Activated naive CD8-positive, alpha-beta T cell treated with anti-CD3 and anti-CD28 coated beads, Interleukin-2, amount 10 ng/mL, durations not matched to agents 7 days and 5 days (primary cell): ENCODE results near the gene UHRF2. TPM values are rescaled to one million over a fixed set of nuclear protein-coding genes. Genes with fewer than 3 reads are reported as not detected.

Experiments
- ATAC-seq: fragments of 150-1000 bp; cut with Tn5 transposase; one replicate; pipeline ENCODE4 v1.10.0; 2021; ENCODE audit warnings: low read depth, moderate library complexity
- POLR2A ChIA-PET: fragments of 350-600 bp; sonication (Branson Sonifier 250); formaldehyde crosslinking; loops from one replicate; lab custom pipeline; 2021; ENCODE audit warnings: antibody characterized with exemption; lab: Charles Lee
- DNase-seq: peaks from one replicate; pipeline ENCODE4 v3.0.0; 2021
- H3K27ac Mint-ChIP-seq: one replicate; pipeline ENCODE4 v1.8.0; 2022; ENCODE audit warnings: mild to moderate bottlenecking, mixed read lengths
- H3K27me3 Mint-ChIP-seq: one replicate; pipeline ENCODE4 v1.8.0; 2022; ENCODE audit warnings: mild to moderate bottlenecking, moderate library complexity, mixed read lengths
- H3K36me3 Mint-ChIP-seq: one replicate; pipeline ENCODE4 v1.8.0; 2021; ENCODE audit warnings: mild to moderate bottlenecking, mixed read lengths
- H3K4me1 Mint-ChIP-seq: one replicate; pipeline ENCODE4 v1.8.0; 2021; ENCODE audit warnings: mixed read lengths
- H3K4me3 Mint-ChIP-seq: one replicate; pipeline ENCODE4 v1.8.0; 2022; ENCODE audit warnings: mild to moderate bottlenecking, moderate library complexity, mixed read lengths
- H3K9me3 Mint-ChIP-seq: one replicate; pipeline ENCODE4 v1.8.0; 2021; ENCODE audit warnings: mixed read lengths
- total RNA-seq, 2 experiments: library from RNA; stranded (reverse); gene quantifications; one replicate each; pipeline ENCODE4 v1.2.3, GENCODE V29; 2021

UHRF2 gene
- total RNA-seq, 2 experiments from 2014 or later: 78.6 to 84.8 TPM

DNA sequence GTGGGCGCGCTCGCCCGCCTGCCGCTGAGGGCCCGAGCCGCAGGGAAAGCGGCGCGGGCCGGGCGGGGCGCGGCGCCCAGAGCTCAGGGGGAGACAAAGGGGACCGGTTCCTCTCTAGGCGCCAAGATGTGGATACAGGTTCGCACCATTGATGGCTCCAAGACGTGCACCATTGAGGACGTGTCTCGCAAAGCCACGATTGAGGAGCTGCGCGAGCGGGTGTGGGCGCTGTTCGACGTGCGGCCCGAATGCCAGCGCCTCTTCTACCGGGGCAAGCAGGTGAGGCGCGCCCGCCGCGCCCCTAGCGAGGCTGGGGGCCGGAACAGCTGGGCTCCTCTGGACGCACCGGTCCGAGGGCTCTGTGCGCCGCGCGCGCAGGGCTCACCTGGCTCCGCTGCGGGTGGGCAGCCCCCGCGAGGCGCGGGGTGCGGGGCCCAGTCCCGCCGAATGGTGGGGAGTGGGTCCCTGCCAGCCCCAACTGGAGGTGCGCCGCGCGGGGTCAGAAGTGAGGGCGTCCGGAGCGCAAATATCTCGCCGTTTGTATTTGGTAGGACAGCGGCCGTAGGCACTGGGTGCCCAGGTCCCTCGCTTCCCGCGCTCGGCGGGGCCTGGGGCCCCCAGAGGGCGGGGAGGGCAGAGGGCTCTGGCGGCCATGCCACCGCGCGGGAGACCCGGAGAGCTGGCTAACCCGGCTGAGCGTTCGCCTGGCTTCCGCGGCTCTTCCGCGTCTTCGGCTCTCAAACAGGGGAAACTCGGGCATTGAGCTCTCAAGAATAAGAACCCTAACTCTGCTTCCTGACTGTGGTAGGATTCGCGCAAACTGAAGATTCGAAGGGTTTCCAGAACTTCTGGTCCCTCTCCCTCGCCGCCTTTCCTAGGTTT lies 607 bp downstream of the UHRF2 start:
- Mint-ChIP-seq H3K27ac (peak overlapping the region; percentile 79), H3K36me3 (peaks cover 21% of the 10 kb centered on the region), H3K4me3 (peak overlapping the region; percentile 86), H3K4me1 (peaks cover 30% of the 10 kb centered on the region), H3K9me3 (no peaks in the 10 kb centered on the region), H3K27me3 (peaks cover 11% of the 10 kb centered on the region)
- DNase-seq (peak; percentile 56), ATAC-seq (peak; percentile 23)
- POLR2A ChIA-PET: interaction anchor here (0.8 to 4.2 kb wide), 20 partner anchors 10 to 785 kb away, joined by 3 to 47 read pairs (median 8); partner anchors contain the start of genes ERMP1, KDM4C, RANBP6 and RIC1

DNA sequence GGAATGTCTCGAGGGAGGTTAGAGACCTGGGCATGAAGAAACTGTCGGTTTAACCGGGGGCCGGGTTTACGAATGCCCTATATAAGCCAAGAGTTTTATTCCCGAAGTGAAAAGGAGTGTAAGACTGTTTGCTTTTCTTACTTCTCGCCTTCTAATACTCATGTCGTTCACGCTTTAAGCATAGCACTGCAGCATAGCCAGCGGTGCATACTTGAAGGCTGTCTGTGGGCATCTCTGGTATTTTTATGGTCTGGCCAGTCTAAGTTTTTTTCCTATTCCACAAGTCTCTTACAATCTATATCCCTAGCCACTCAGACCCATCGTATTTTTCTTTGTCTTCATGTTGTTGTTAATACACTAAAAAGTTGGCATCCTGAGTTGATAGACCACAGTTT lies 1.2 kb downstream of the UHRF2 start:
- Mint-ChIP-seq H3K9me3 (no peaks in the 10 kb centered on the region), H3K4me3 (peak overlapping the region; percentile 86), H3K27me3 (peaks cover 7% of the 10 kb centered on the region), H3K36me3 (peaks cover 21% of the 10 kb centered on the region), H3K4me1 (peaks cover 35% of the 10 kb centered on the region), H3K27ac (peak overlapping the region; percentile 79)
- DNase-seq (no peak), ATAC-seq (no peak)
- POLR2A ChIA-PET: interaction anchor here (0.8 to 4.2 kb wide), 12 partner anchors 10 to 786 kb away, joined by 3 to 47 read pairs (median 10); partner anchors contain the start of genes KDM4C, RANBP6 and RIC1

DNA sequence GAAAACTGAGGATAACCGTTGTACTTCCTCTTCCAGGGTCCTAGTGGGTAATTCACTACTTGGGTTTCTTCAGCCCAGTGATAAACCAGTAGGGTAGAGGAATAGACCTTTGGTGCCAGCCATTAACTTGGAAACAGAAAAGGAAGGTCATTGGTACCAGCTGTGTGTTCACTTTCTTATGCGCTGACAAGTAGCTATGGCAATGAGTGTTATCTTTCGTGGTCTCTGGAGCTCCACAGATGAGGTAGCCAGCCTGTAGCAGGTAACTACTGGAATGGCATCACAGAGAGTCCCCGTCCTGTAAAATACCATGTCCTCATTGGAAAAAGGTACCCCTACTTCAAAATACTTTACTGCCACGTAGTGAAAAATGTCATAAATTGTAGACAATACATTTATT lies 2.3 kb downstream of the UHRF2 start:
- POLR2A ChIA-PET: interaction anchor here (3.7 to 4.2 kb wide), 3 partner anchors 15 to 342 kb away, joined by 29 to 47 read pairs (median 30); partner anchors contain the start of gene KDM4C
- ATAC-seq (no peak), DNase-seq (no peak)
- H3K4me1 Mint-ChIP-seq: peaks cover 36% of the 10 kb centered on the region
- H3K4me3 Mint-ChIP-seq: peak overlapping the region; percentile 86
- H3K36me3 Mint-ChIP-seq: peaks cover 22% of the 10 kb centered on the region
- H3K27me3 Mint-ChIP-seq: peaks cover 1% of the 10 kb centered on the region
- no peaks in the 10 kb centered on the region for H3K9me3 Mint-ChIP-seq
- H3K27ac Mint-ChIP-seq: no peak overlapping the region

DNA sequence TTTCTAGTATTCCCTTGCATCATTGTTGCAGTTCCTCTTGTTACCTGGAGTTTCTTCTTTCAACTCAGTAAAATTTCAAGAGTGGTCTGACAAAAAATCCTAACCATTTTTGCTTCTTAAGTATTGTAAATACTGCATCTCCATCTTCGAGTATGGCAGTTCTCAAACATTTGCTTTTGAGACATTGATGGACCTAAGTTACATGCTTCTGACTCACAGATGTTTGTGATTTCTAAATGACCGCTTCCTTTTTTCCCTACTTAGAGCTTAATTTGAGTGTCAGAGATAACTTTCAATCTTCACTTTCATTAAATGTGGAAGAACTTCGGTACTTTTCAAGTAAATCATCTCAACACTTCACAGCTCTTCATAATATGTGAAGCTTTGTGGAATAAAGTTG lies 4.2 kb downstream of the UHRF2 start:
- peak overlapping the region; percentile 40 for H3K4me3 Mint-ChIP-seq
- peak overlapping the region; percentile 31 for H3K27ac Mint-ChIP-seq
- peaks cover 44% of the 10 kb centered on the region for H3K4me1 Mint-ChIP-seq

DNA sequence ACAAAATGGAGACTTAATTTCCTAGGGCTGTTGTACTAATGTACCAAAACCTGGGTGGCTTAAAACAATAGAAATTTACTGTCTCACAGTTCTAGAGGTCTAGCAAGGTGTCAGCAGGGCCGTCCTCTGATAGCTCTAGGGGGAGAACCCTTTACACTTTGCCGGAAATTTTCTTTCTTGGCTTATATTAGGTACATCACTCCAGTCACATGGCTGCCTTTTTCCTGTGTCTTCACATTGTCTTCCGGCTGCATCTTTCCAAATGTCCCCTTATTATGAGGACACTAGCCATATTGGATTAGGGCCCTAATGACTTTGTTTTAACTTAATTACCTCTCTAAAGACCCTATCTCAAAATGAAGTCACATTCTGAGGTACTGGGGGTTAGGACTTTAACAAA lies 5.8 kb downstream of the UHRF2 start:
- ATAC-seq: no peak
- Mint-ChIP-seq H3K27me3 (no peaks in the 10 kb centered on the region), H3K9me3 (no peaks in the 10 kb centered on the region), H3K4me1 (peaks cover 45% of the 10 kb centered on the region), H3K36me3 (peaks cover 26% of the 10 kb centered on the region), H3K27ac (no peak overlapping the region), H3K4me3 (no peak overlapping the region)
- POLR2A ChIA-PET: no interaction called here
- DNase-seq: no peak

More for the DNA sequence above, 4.2 kb downstream of the UHRF2 start:
- no peaks in the 10 kb centered on the region for H3K27me3 Mint-ChIP-seq
- H3K36me3 Mint-ChIP-seq: peaks cover 25% of the 10 kb centered on the region
- DNase-seq (no peak), ATAC-seq (no peak)
- POLR2A ChIA-PET: no interaction called here
- no peaks in the 10 kb centered on the region for H3K9me3 Mint-ChIP-seq

DNA sequence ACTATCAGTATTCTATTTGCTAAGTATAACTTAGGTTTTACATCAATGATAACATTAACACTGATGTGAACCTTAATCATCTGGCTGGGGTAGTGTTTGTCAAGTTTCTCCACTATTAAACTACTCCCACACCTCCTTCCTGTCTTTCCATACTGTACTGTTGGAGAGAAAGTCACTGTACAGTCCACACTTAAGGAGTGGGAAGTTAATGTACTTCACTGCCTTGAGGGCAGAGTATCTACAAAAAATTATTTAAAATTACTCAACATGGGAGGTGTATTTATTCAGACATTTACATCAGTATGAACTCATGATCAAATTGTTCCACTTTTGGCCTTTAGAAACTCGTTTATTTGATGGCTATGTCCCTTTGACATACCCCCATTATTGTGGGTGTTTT lies 11.9 kb downstream of the UHRF2 start:
- Mint-ChIP-seq H3K27ac (no peak overlapping the region), H3K4me1 (peaks cover 33% of the 10 kb centered on the region), H3K27me3 (no peaks in the 10 kb centered on the region), H3K36me3 (peaks cover 25% of the 10 kb centered on the region), H3K4me3 (no peak overlapping the region), H3K9me3 (no peaks in the 10 kb centered on the region)
- no peak for DNase-seq
- ATAC-seq: no peak
- POLR2A ChIA-PET: interaction anchor here (0.6 to 2.1 kb wide), 2 partner anchors 12 to 335 kb away, joined by 4 to 8 read pairs; partner anchors contain the start of gene UHRF2

DNA sequence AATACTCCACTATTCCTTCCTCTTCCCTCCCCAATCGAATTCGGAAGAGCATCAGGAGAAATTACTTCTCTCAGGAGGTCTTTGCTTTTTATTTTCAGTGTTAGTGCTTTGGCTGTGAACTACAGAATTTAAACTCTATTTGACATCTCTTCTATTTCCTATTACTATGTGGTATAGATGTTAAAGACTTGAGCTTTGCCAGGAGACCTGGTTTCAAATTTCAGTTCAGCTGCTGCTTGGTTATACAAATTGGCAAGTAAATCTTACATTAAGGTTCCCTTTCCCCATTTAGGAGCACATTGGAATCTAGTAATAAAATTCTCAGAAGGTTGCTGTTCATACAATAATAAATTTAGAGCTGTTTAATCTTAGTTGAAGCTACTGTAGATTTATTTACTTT lies 13.1 kb downstream of the UHRF2 start:
- Mint-ChIP-seq H3K9me3 (no peaks in the 10 kb centered on the region), H3K4me1 (peaks cover 37% of the 10 kb centered on the region), H3K27me3 (no peaks in the 10 kb centered on the region), H3K4me3 (no peak overlapping the region), H3K36me3 (peaks cover 29% of the 10 kb centered on the region), H3K27ac (no peak overlapping the region)
- no peak for ATAC-seq
- no peak for DNase-seq
- POLR2A ChIA-PET: interaction anchor here (0.7 to 2.2 kb wide), 2 partner anchors 12 to 62 kb away, joined by 5 to 10 read pairs; partner anchors contain the start of gene UHRF2

DNA sequence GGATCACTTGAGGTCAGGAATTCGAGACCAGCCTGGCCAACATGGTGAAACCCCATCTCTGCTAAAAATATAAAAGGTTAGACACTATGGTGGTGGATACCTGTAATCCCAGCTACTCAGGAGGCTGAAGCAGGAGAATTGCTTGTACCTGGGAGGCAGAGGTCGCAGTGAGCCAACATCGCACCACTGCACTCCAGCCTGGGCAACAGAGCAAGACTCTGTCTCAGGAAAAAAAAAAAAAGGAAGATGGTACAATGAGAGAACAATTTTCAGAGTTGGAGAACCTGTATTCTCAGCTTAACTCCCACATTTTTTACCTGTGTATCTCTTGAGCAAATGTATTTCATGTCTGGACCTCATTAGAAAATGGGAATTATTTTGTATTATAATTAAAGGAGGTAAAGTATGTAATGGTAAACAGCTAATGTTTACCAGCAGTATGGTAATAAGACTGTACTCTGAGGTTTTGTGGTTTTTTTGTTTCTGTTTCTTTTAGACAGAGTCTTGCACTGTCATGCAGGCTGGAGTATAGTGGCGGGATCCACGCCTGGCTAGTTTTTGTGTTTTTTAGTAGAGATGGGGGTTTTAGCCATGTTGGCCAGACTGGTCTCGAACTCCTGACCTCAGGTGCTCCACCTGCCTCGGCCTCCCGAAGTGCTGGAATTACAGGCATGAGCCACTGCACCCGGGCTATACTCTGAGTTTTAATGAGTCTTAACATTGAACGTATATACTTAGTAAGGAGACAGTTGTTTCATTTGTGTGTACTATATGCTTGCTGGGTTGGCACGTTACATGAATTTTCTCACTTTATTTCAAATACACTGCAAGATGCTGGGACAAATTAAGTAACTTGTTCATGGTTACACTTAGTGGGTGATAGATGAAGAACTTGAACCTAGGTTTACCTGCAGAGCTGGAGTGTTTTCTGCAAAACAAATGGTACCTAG lies 16.2 kb downstream of the UHRF2 start:
- DNase-seq: no peak
- Mint-ChIP-seq H3K27ac (peak overlapping the region; percentile 67), H3K36me3 (peaks cover 33% of the 10 kb centered on the region), H3K27me3 (no peaks in the 10 kb centered on the region), H3K4me3 (peak overlapping the region; percentile 31), H3K4me1 (peaks cover 37% of the 10 kb centered on the region), H3K9me3 (no peaks in the 10 kb centered on the region)
- peak; percentile 80 for ATAC-seq
- POLR2A ChIA-PET: interaction anchor here (4.2 kb wide), 1 partner anchor 15 kb away, joined by 29 read pairs; the partner anchor contains the start of gene UHRF2

DNA sequence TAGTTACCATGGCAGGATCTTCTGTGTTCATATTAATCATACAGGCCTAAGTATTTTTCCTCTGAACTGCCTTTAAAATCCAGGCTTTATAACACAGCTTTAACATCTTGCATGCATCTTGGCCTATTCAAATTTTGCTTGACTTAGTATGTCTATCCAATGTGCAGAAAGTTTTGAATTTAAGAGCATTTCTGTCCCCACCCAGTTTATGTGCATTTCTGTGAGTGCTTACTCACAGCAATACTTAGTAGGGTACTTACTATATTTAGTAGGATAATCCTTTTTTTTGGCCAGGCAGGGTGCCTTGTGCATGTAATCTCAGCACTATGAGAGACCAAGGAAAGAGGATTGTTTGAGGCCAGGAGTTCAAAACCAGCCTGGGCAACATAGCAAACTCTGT lies 18.0 kb downstream of the UHRF2 start:
- Mint-ChIP-seq H3K4me1 (peaks cover 31% of the 10 kb centered on the region), H3K4me3 (no peak overlapping the region), H3K27me3 (no peaks in the 10 kb centered on the region), H3K36me3 (peaks cover 34% of the 10 kb centered on the region), H3K9me3 (no peaks in the 10 kb centered on the region), H3K27ac (no peak overlapping the region)
- ATAC-seq: no peak
- DNase-seq: no peak
- POLR2A ChIA-PET: interaction anchor here (4.2 kb wide), 1 partner anchor 17 kb away, joined by 29 read pairs; the partner anchor contains the start of gene UHRF2

DNA sequence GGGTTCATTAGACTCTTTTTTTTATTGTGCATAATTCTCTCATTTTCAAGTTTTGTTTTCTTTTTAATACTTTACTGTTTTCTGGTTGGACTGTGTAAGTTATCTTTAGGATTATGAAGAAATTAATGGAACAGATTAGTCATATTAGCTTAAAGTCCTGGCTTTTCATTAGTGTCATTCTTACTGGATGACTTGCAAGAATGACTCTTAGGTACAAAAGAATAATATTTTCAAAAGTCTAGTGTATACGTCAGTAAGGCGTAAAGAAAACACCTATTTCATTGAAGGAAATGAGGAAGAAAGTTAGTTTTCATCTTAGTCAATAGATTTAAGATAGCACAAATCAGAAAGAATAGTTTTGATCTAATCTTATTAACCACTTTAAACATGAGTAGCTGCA lies 20.4 kb downstream of the UHRF2 start:
- H3K36me3 Mint-ChIP-seq: peaks cover 42% of the 10 kb centered on the region
- no peak overlapping the region for H3K4me3 Mint-ChIP-seq
- H3K27me3 Mint-ChIP-seq: no peaks in the 10 kb centered on the region
- no peak for ATAC-seq
- H3K4me1 Mint-ChIP-seq: peaks cover 34% of the 10 kb centered on the region
- H3K9me3 Mint-ChIP-seq: no peaks in the 10 kb centered on the region
- DNase-seq: no peak
- POLR2A ChIA-PET: no interaction called here
- H3K27ac Mint-ChIP-seq: no peak overlapping the region

DNA sequence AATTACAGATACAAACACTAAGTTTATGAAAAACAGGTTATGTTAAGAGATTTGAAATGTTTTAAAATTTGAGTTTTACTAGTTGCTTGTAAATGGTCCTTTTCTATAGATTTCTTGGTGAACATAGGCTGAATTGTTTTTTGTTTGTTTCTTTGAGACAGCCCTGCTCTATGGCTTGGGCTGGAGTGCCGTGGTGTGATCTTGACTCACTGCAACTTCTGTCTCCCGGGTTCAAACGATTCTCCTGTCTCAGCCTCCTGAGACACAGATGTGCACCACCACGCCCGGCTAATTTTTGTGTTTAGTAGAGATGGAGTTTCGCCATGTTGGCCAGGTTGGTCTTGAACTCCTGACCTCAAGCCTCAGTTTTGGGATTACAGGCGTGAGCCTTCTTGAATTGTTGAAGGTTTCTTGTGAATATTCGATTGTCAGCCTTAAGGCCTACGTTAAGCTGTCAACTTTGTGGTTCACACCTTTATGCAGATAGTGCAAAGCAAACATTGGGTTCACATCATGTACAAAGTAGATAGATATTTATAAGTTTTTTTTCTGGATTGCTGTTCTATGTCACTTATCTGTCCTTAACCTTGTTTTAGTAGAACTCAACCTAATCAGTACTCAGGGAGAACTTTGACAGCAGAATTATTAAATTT lies 26.2 kb downstream of the UHRF2 start:
- DNase-seq: no peak
- H3K9me3 Mint-ChIP-seq: no peaks in the 10 kb centered on the region
- ATAC-seq: no peak
- H3K4me3 Mint-ChIP-seq: no peak overlapping the region
- no peak overlapping the region for H3K27ac Mint-ChIP-seq
- H3K4me1 Mint-ChIP-seq: peaks cover 14% of the 10 kb centered on the region
- no peaks in the 10 kb centered on the region for H3K27me3 Mint-ChIP-seq
- H3K36me3 Mint-ChIP-seq: peaks cover 35% of the 10 kb centered on the region
- POLR2A ChIA-PET: no interaction called here

DNA sequence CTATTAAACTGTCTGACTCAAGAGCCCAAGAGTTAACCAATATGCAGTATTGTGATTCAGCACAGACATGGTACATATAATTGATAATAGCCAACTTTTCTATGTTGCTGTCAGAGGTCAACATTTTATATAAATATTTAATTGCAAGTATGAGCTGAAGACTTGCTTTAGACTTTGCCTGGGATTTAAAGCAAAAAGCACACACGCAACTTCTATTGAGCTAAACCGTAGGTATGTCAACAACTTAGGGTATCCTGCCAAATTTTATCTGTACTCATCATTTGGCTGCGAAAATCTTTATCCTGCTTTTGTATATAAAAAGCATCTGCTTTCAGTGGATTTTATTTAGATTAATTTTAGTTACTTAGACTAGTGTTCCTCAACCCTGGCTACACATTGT lies 27.4 kb downstream of the UHRF2 start:
- peaks cover 30% of the 10 kb centered on the region for H3K36me3 Mint-ChIP-seq
- POLR2A ChIA-PET: no interaction called here
- no peak for DNase-seq
- no peaks in the 10 kb centered on the region for H3K27me3 Mint-ChIP-seq
- no peaks in the 10 kb centered on the region for H3K9me3 Mint-ChIP-seq
- no peak for ATAC-seq
- H3K27ac Mint-ChIP-seq: no peak overlapping the region
- H3K4me3 Mint-ChIP-seq: no peak overlapping the region
- H3K4me1 Mint-ChIP-seq: peaks cover 14% of the 10 kb centered on the region
